GM12878 (cell line): ENCODE data around the gene MLXIP. TPM values are rescaled to one million over a fixed set of nuclear protein-coding genes. Genes with fewer than 3 reads are reported as not detected.

Experiments
- ATAC-seq: fragments of 200-7000 bp; cut with Tn5 transposase; 3 replicates; pipeline ENCODE4 v1.9.1; 2020; ENCODE audit warnings: mild to moderate bottlenecking, moderate library complexity
- BruUV-seq: library from RNA; stranded (reverse); fragments of 400-500 nt; replicated peaks from 2 replicates; lab custom pipeline; 2021; lab: Mats Ljungman, UMichigan
- CTCF ChIA-PET: fragments of 300-600 bp; sonication (Branson Sonifier 250); formaldehyde crosslinking; extraction: SDS; loops from one replicate; lab custom pipeline; 2021; ENCODE audit warnings: inconsistent platforms; lab: Yijun Ruan, JAX
- POLR2A ChIA-PET: fragments of 350-600 bp; formaldehyde crosslinking; extraction: SDS; loops from one replicate; lab custom pipeline; 2021; ENCODE audit warnings: inconsistent platforms; lab: Charles Lee
- RAD21 ChIA-PET: fragments of 300-600 bp; sonication (Branson Sonifier 250); formaldehyde crosslinking; loops from one replicate; lab custom pipeline; 2023; ENCODE audit warnings: antibody characterized with exemption; ENCODE audit not compliant: unreplicated experiment; lab: Charles Lee
- SMC1A ChIA-PET: fragments of 300-600 bp; sonication (Branson Sonifier 250); formaldehyde crosslinking; loops from one replicate; lab custom pipeline; 2023; ENCODE audit not compliant: unreplicated experiment, uncharacterized antibody; lab: Charles Lee
- DNase-seq: peaks from one replicate; pipeline ENCODE4 v3.0.0-alpha.2; 2011; ENCODE audit warnings: low read depth, low spot score
- FAIRE-seq: peaks from 3 replicates; lab custom pipeline; 2011; peaks lifted over from hg19 to GRCh38; lab: Jason Lieb, UNC
- H2AFZ ChIP-seq: 2 replicates; pipeline ENCODE4 v1.6.0; 2011; ENCODE audit warnings: low read depth, low read length, control low read depth; ENCODE audit not compliant: control insufficient read depth
- H3K27ac ChIP-seq: 2 replicates; pipeline ENCODE4 v1.5.1; 2011; ENCODE audit warnings: control low read depth; ENCODE audit not compliant: control insufficient read depth, insufficient read depth
- H3K27me3 ChIP-seq, 2 experiments: replicated peaks in 1 of 2; 2 replicates each; pipeline versions ENCODE4 v1.6.0 to v1.6.1; 2011; ENCODE audit warnings: low read length in 1 of 2; ENCODE audit not compliant: control insufficient read depth in 2 of 2, insufficient read depth in 2 of 2
- H3K36me3 ChIP-seq, 2 experiments: 2 replicates each; pipeline ENCODE4 v1.5.1; 2011; ENCODE audit warnings: low read length in 1 of 2; ENCODE audit not compliant: control insufficient read depth in 2 of 2, insufficient read depth in 2 of 2
- H3K4me1 ChIP-seq: 2 replicates; pipeline ENCODE4 v1.6.1; 2011; ENCODE audit warnings: mild to moderate bottlenecking, low read length, moderate library complexity, mixed read lengths; ENCODE audit not compliant: control insufficient read depth, insufficient read depth
- H3K4me2 ChIP-seq: 2 replicates; pipeline ENCODE4 v1.6.0; 2011; ENCODE audit warnings: control low read depth; ENCODE audit not compliant: control insufficient read depth, insufficient read depth
- H3K4me3 ChIP-seq: fragments of 200-600 bp; sonication (generic); 2 replicates; pipeline ENCODE4 v1.5.1; 2016
- H3K79me2 ChIP-seq: 2 replicates; pipeline ENCODE4 v1.6.0; 2011; ENCODE audit warnings: low read length; ENCODE audit not compliant: control insufficient read depth, insufficient read depth
- H3K9ac ChIP-seq: 2 replicates; pipeline ENCODE4 v1.8.0; 2011; ENCODE audit warnings: low read length, control low read depth, mixed read lengths; ENCODE audit not compliant: control insufficient read depth, insufficient read depth
- H3K9me3 ChIP-seq: replicated peaks from 3 replicates; pipeline ENCODE4 v1.5.1; 2011; ENCODE audit warnings: mild to moderate bottlenecking, low read length; ENCODE audit not compliant: control insufficient read depth, insufficient read depth
- H4K20me1 ChIP-seq: 2 replicates; pipeline ENCODE4 v1.6.0; 2011; ENCODE audit not compliant: control insufficient read depth, insufficient read depth
- CBX3 ChIP-seq: fragments of 200-600 bp; sonication (generic); IDR thresholded peaks from 2 replicates; pipeline ENCODE4 v1.6.1; 2016; ENCODE audit warnings: low read depth, borderline replicate concordance
- E2F4 ChIP-seq: IDR thresholded peaks from 2 replicates; pipeline ENCODE4 v1.6.1; 2012; ENCODE audit warnings: low read depth, low read length, improper control_type of control experiment
- HDAC6 ChIP-seq: fragments of 200-600 bp; sonication (generic); IDR thresholded peaks from one replicate; pipeline ENCODE4 v1.8.0; 2017; ENCODE audit warnings: antibody characterized with exemption; ENCODE audit not compliant: unreplicated experiment
- NFXL1 ChIP-seq: fragments of 450-650 bp; IDR thresholded peaks from 2 replicates; pipeline ENCODE4 v1.6.1; 2017; ENCODE audit warnings: antibody characterized with exemption, mild to moderate bottlenecking, borderline replicate concordance
- POLR2AphosphoS5 ChIP-seq: IDR thresholded peaks from 2 replicates; pipeline ENCODE4 v1.6.1; 2011; ENCODE audit warnings: mild to moderate bottlenecking, low read length, inconsistent platforms
- RUNX3 ChIP-seq: IDR thresholded peaks from 2 replicates; pipeline ENCODE4 v1.6.1; 2012; ENCODE audit warnings: low read length, inconsistent platforms
- SKIL ChIP-seq: fragments of 450-650 bp; IDR thresholded peaks from 2 replicates; pipeline ENCODE4 v1.6.1; 2017; ENCODE audit warnings: mild to moderate bottlenecking, low read depth, inconsistent platforms; ENCODE audit not compliant: poor library complexity, severe bottlenecking
- STAT3 ChIP-seq: IDR thresholded peaks from 2 replicates; pipeline ENCODE4 v1.6.1; 2011; ENCODE audit warnings: low read depth, low read length, improper control_type of control experiment
- TCF12 ChIP-seq: IDR thresholded peaks from 2 replicates; pipeline ENCODE4 v1.6.1; 2011; ENCODE audit warnings: low read depth, mild to moderate bottlenecking, low read length
- TCF7 ChIP-seq: IDR thresholded peaks from 2 replicates; pipeline ENCODE4 v1.6.1; 2014; ENCODE audit warnings: antibody characterized with exemption, borderline replicate concordance
- ZBED1 ChIP-seq: IDR thresholded peaks from 2 replicates; pipeline ENCODE4 v1.6.1; 2016; ENCODE audit warnings: borderline replicate concordance
- ZNF217 ChIP-seq: fragments of 450-650 bp; IDR thresholded peaks from 2 replicates; pipeline ENCODE4 v1.6.1; 2017; ENCODE audit warnings: antibody characterized with exemption, mild to moderate bottlenecking
- WGBS: methylation state at CpG from one replicate; pipeline ENCODE4 v1.1.6; 2016; ENCODE audit warnings: low lambda C conversion rate; ENCODE audit not compliant: insufficient replicate concordance, insufficient coverage; ENCODE audit errors: missing lambda C conversion rate; 5-methylcytosine and 5-hydroxymethylcytosine counted together
- in situ Hi-C: fragments of 300-500 bp; cut with MboI; formaldehyde crosslinking; loops from 9 replicates; pipeline ENCODE4 v1.14.3; 2018; ENCODE audit warnings: mixed read lengths
- intact Hi-C: fragments of 100-400 bp; cut with micrococcal nuclease; formaldehyde crosslinking; loops from one replicate; pipeline ENCODE4 v1.14.2; 2022; ENCODE audit not compliant: unreplicated experiment
- polyA plus RNA-seq, 11 experiments: library from polyadenylated mRNA; depleted of rRNA in 4 of 11; unstranded in 6 of 11; stranded (reverse) in 5 of 11; fragments of >200 nt; fragmentation: Nextera tagmentation in 4 of 11; fragmentation: Illumina TruSeq in 1 of 11; extraction: Ambion mirVana in 4 of 11; extraction: Trizol in 1 of 11; gene quantifications; 1 replicate in 1 of 11; 2 replicates in 10 of 11; pipeline versions ENCODE4 v1.2.1 to v1.2.3, GENCODE V29; 2011 to 2016; ENCODE audit warnings: inconsistent platforms in 2 of 11, missing spikeins in 2 of 11, low read depth in 1 of 11
- total RNA-seq, 4 experiments: library from RNA; depleted of rRNA in 3 of 4; stranded (reverse); fragments of >200 nt in 3 of 4; fragmentation: Illumina TruSeq in 1 of 4; extraction: Trizol in 1 of 4; gene quantifications; 2 replicates each; pipeline versions ENCODE4 v1.2.1 to v1.2.3, GENCODE V29; 2013 to 2021
- TF ChIP-seq, protein P1 (sequence below): fragments of 150-350 bp; IDR thresholded peaks from 2 replicates; pipeline ENCODE4 v1.6.1; 2016; ENCODE audit warnings: low read depth, low read length

Gene MLXIP
- total and polyA plus RNA-seq, 10 of the 15 experiments (the other 5 are each of a cell fraction or from before 2014, with no cell fraction given), result 1.1 to 23.7 (median 7.0) TPM

DNA sequence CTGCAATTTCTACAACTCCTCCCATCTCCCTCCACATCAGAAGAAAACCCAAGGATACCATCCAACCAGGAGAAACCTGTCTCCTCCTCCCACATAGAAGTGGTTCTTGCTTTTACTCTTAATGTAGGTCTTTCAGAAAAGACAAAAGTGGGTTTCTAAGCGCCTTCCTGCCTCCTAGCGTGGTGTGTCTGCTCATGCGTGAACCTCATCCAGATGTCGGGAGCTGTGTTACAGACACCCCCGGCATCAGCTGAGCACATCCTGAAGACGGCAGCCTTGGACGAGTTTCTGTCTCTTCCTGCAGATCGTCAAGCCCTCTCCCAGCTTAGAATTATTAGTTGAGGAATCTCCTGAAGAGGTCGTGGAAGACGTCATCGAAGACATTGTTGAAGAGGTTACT is 113.9 kb downstream of the MLXIP start:
- in situ Hi-C loops (loop anchor here (5.0 kb wide), 1 partner anchor 135 kb away; no protein-coding TSS in a partner anchor), intact Hi-C loops (no loop called here)
- POLR2A ChIA-PET, result no interaction called here
- SMC1A ChIA-PET, result interaction anchor here (0.9 to 1.2 kb wide), 3 partner anchors 69 to 139 kb away, joined by 3 to 4 read pairs (median 3); no protein-coding TSS in a partner anchor
- no peak overlapping the region for H3K9ac ChIP-seq
- no peak for FAIRE-seq
- no TSS peak for BruUV-seq
- TF ChIP-seq POLR2AphosphoS5 (no peak), SKIL (no peak), TCF12 (no peak), ZNF217 (no peak), ZBED1 (no peak), TCF7 (no peak), NFXL1 (no peak), RUNX3 (no peak), HDAC6 (no peak), STAT3 (no peak), CBX3 (no peak), E2F4 (no peak)
- TF ChIP-seq, protein P1, sequence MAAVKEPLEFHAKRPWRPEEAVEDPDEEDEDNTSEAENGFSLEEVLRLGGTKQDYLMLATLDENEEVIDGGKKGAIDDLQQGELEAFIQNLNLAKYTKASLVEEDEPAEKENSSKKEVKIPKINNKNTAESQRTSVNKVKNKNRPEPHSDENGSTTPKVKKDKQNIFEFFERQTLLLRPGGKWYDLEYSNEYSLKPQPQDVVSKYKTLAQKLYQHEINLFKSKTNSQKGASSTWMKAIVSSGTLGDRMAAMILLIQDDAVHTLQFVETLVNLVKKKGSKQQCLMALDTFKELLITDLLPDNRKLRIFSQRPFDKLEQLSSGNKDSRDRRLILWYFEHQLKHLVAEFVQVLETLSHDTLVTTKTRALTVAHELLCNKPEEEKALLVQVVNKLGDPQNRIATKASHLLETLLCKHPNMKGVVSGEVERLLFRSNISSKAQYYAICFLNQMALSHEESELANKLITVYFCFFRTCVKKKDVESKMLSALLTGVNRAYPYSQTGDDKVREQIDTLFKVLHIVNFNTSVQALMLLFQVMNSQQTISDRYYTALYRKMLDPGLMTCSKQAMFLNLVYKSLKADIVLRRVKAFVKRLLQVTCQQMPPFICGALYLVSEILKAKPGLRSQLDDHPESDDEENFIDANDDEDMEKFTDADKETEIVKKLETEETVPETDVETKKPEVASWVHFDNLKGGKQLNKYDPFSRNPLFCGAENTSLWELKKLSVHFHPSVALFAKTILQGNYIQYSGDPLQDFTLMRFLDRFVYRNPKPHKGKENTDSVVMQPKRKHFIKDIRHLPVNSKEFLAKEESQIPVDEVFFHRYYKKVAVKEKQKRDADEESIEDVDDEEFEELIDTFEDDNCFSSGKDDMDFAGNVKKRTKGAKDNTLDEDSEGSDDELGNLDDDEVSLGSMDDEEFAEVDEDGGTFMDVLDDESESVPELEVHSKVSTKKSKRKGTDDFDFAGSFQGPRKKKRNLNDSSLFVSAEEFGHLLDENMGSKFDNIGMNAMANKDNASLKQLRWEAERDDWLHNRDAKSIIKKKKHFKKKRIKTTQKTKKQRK, result no peak
- RAD21 ChIA-PET, result no interaction called here
- no peak for DNase-seq
- CTCF ChIA-PET, result interaction anchor here (0.6 to 4.1 kb wide), 4 partner anchors 29 to 347 kb away, joined by 3 to 29 read pairs (median 4); no protein-coding TSS in a partner anchor
- 52% methylated on average over 11 of the region's 11 CpGs for WGBS
- no peaks in the 10 kb centered on the region for H3K36me3 ChIP-seq
- H3K27ac ChIP-seq, result no peak overlapping the region
- H3K9me3 ChIP-seq, result peaks cover 3% of the 10 kb centered on the region; the same call in 1 of the 3 replicates
- no peaks in the 10 kb centered on the region for H4K20me1 ChIP-seq
- no peak overlapping the region for H3K4me2 ChIP-seq
- H3K79me2 ChIP-seq, result no peaks in the 10 kb centered on the region
- H2AFZ ChIP-seq, result no peak overlapping the region
- ATAC-seq, result no peak
- H3K4me3 ChIP-seq, result no peak overlapping the region
- H3K4me1 ChIP-seq, result no peaks in the 10 kb centered on the region
- no peaks in the 10 kb centered on the region; a peak in 1 of 4 replicates for H3K27me3 ChIP-seq
